SK-N-SH (cell line): ENCODE data around the gene OPCML. TPM values are rescaled to one million over a fixed set of nuclear protein-coding genes. Genes with fewer than 3 reads are reported as not detected.

Source experiments
- CTCF ChIA-PET: fragments of 300-600, 350-600 bp; formaldehyde crosslinking; extraction: SDS; loops from one replicate; lab custom pipeline; 2021; lab: Yijun Ruan, JAX
- POLR2A ChIA-PET: fragments of 350-600 bp; sonication (Branson Sonifier 250); formaldehyde crosslinking; extraction: SDS; loops from one replicate; lab custom pipeline; 2020; ENCODE audit warnings: antibody characterized with exemption, inconsistent platforms; lab: Yijun Ruan, JAX
- DNase-seq: peaks from one replicate; pipeline ENCODE4 v3.0.0; 2012
- H2AFZ ChIP-seq: fragments of 200-600 bp; sonication (generic); 2 replicates; pipeline ENCODE4 v1.8.1; 2016; ENCODE audit warnings: antibody characterized with exemption, mild to moderate bottlenecking, low read depth
- H3F3A ChIP-seq: fragments of 200-600 bp; sonication (generic); replicated peaks from 2 replicates; pipeline ENCODE3; 2016; ENCODE audit warnings: antibody characterized with exemption, mild to moderate bottlenecking; ENCODE audit not compliant: insufficient read depth
- H3K27ac ChIP-seq, 2 experiments: fragments of 200-500 bp in 1 of 2; fragments of 200-600 bp in 1 of 2; sonication (Bioruptor generic) in 1 of 2; sonication (generic), shearing (Covaris generic) in 1 of 2; 2 replicates each; pipeline versions ENCODE4 v1.5.1 to v1.6.1; 2014 to 2016; ENCODE audit warnings: low read depth in 2 of 2, inconsistent platforms in 1 of 2, low read length in 1 of 2, mild to moderate bottlenecking in 1 of 2, mixed read lengths in 1 of 2
- H3K27me3 ChIP-seq: fragments of 200-600 bp; sonication (generic), shearing (Covaris generic); 2 replicates; pipeline ENCODE4 v1.6.1; 2016; ENCODE audit warnings: mixed run types; ENCODE audit not compliant: insufficient read depth
- H3K36me3 ChIP-seq, 2 experiments: fragments of 200-500 bp in 1 of 2; fragments of 200-600 bp in 1 of 2; sonication (Bioruptor generic) in 1 of 2; sonication (generic) in 1 of 2; replicated peaks in 1 of 2; 2 replicates each; pipeline versions ENCODE3 to v1.5.1; 2014 to 2016; ENCODE audit warnings: low read length in 1 of 2, mild to moderate bottlenecking in 1 of 2; ENCODE audit not compliant: insufficient read depth in 2 of 2, control insufficient read depth in 1 of 2
- H3K4me1 ChIP-seq, 2 experiments: fragments of 200-500 bp in 1 of 2; fragments of 200-600 bp in 1 of 2; sonication (Bioruptor generic) in 1 of 2; sonication (generic), shearing (Covaris generic) in 1 of 2; 2 replicates each; pipeline versions ENCODE4 v1.5.1 to v1.6.1; 2014 to 2016; ENCODE audit warnings: low read depth in 1 of 2, low read length in 1 of 2, mixed run types in 1 of 2; ENCODE audit not compliant: insufficient read depth in 2 of 2, control insufficient read depth in 1 of 2
- H3K4me2 ChIP-seq: fragments of 200-600 bp; sonication (generic), shearing (Covaris generic); 2 replicates; pipeline ENCODE4 v1.6.1; 2017; ENCODE audit warnings: mixed run types
- H3K4me3 ChIP-seq, 2 experiments: fragments of 200-500 bp in 1 of 2; fragments of 200-600 bp in 1 of 2; sonication (Bioruptor generic) in 1 of 2; sonication (generic), shearing (Covaris generic) in 1 of 2; 2 replicates each; pipeline versions ENCODE4 v1.5.1 to v1.8.1; 2014 to 2016; ENCODE audit warnings: low read depth in 2 of 2, inconsistent platforms in 1 of 2, low read length in 1 of 2, mild to moderate bottlenecking in 1 of 2, mixed read lengths in 1 of 2, moderate library complexity in 1 of 2
- H3K79me2 ChIP-seq: fragments of 200-600 bp; sonication (generic); 2 replicates; pipeline ENCODE4 v1.8.1; 2017; ENCODE audit warnings: mild to moderate bottlenecking; ENCODE audit not compliant: insufficient read depth
- H3K9ac ChIP-seq: fragments of 200-600 bp; sonication (generic); 2 replicates; pipeline ENCODE4 v1.6.1; 2017; ENCODE audit warnings: mixed run types
- H3K9me2 ChIP-seq: fragments of 200-600 bp; sonication (generic); 2 replicates; pipeline ENCODE4 v1.6.1; 2017; ENCODE audit warnings: mixed run types
- H3K9me3 ChIP-seq: fragments of 200-600 bp; sonication (generic); 2 replicates; pipeline ENCODE4 v1.6.1; 2017; ENCODE audit warnings: mixed run types, mild to moderate bottlenecking, moderate library complexity
- H4K20me1 ChIP-seq: fragments of 200-600 bp; sonication (generic); 2 replicates; pipeline ENCODE4 v1.6.1; 2017; ENCODE audit warnings: mild to moderate bottlenecking, mixed run types; ENCODE audit not compliant: insufficient read depth
- ELF1 ChIP-seq: IDR thresholded peaks from 2 replicates; pipeline ENCODE4 v1.4.0; 2012
- EP300 ChIP-seq, 2 experiments: IDR thresholded peaks; 2 replicates each; pipeline versions ENCODE4 v1.4.0 to v1.6.1; 2012; ENCODE audit warnings: borderline replicate concordance in 1 of 2, low read depth in 1 of 2, low read length in 1 of 2
- EZH2phosphoT487 ChIP-seq: fragments of 200-600 bp; sonication (generic); IDR thresholded peaks from 2 replicates; pipeline ENCODE4 v1.6.1; 2017; ENCODE audit warnings: low read depth, mixed run types, mild to moderate bottlenecking, antibody characterized with exemption, moderate library complexity, borderline replicate concordance
- FOXM1 ChIP-seq: IDR thresholded peaks from 2 replicates; pipeline ENCODE4 v1.4.0; 2012; ENCODE audit warnings: low read depth, mild to moderate bottlenecking
- GABPA ChIP-seq: IDR thresholded peaks from 2 replicates; pipeline ENCODE4 v1.4.0; 2012; ENCODE audit warnings: low read depth, mild to moderate bottlenecking
- GATA2 ChIP-seq: sonication (generic); formaldehyde crosslinking; IDR thresholded peaks from 2 replicates; pipeline ENCODE4 v1.5.0; 2020; ENCODE audit warnings: mild to moderate bottlenecking, missing genetic modification reagents
- JUND ChIP-seq: IDR thresholded peaks from 2 replicates; pipeline ENCODE4 v1.4.0; 2012
- MXI1 ChIP-seq: IDR thresholded peaks from 2 replicates; pipeline ENCODE4 v1.6.1; 2012; ENCODE audit warnings: mild to moderate bottlenecking, low read depth, low read length, improper control_type of control experiment
- POLR2AphosphoS5 ChIP-seq: IDR thresholded peaks from 2 replicates; pipeline ENCODE4 v1.6.1; 2012; ENCODE audit warnings: low read depth, low read length
- RCOR1 ChIP-seq: fragments of 150-350 bp; IDR thresholded peaks from 2 replicates; pipeline ENCODE4 v1.6.1; 2017; ENCODE audit warnings: antibody characterized with exemption, low read length
- REST ChIP-seq: IDR thresholded peaks from 2 replicates; pipeline ENCODE4 v1.6.1; 2012; ENCODE audit warnings: mild to moderate bottlenecking, low read depth, low read length, moderate library complexity
- RFX5 ChIP-seq: IDR thresholded peaks from 2 replicates; pipeline ENCODE4 v1.6.1; 2012; ENCODE audit warnings: mild to moderate bottlenecking, improper control_type of control experiment, low read length
- RXRA ChIP-seq: IDR thresholded peaks from 2 replicates; pipeline ENCODE4 v1.4.0; 2012; ENCODE audit warnings: low read depth, mild to moderate bottlenecking, borderline replicate concordance
- SIN3A ChIP-seq: IDR thresholded peaks from 2 replicates; pipeline ENCODE4 v1.6.1; 2012; ENCODE audit warnings: low read depth, mild to moderate bottlenecking, low read length, moderate library complexity, borderline replicate concordance
- TAF1 ChIP-seq: IDR thresholded peaks from 2 replicates; pipeline ENCODE4 v1.6.1; 2012; ENCODE audit warnings: low read depth, mild to moderate bottlenecking, low read length, moderate library complexity, borderline replicate concordance
- TEAD4 ChIP-seq: IDR thresholded peaks from 2 replicates; pipeline ENCODE4 v1.4.0; 2012; ENCODE audit warnings: mild to moderate bottlenecking, borderline replicate concordance; ENCODE audit not compliant: insufficient read depth
- USF1 ChIP-seq: IDR thresholded peaks from 2 replicates; pipeline ENCODE4 v1.4.0; 2012; ENCODE audit warnings: low read depth, borderline replicate concordance
- ZBTB33 ChIP-seq: IDR thresholded peaks from 2 replicates; pipeline ENCODE4 v1.4.0; 2012; ENCODE audit warnings: low read depth, borderline replicate concordance
- WGBS: methylation state at CpG from one replicate; pipeline ENCODE4 v1.1.6; 2017; ENCODE audit warnings: low lambda C conversion rate; 5-methylcytosine and 5-hydroxymethylcytosine counted together
- polyA plus RNA-seq, 3 experiments: library from polyadenylated mRNA; depleted of rRNA; stranded (reverse); fragments of >200 nt; gene quantifications; 2 replicates each; pipeline ENCODE4 v1.2.3, GENCODE V29; 2012
- TF ChIP-seq, protein P1 (sequence below): fragments of 150-350 bp; IDR thresholded peaks from 2 replicates; pipeline ENCODE4 v1.6.1; 2016; ENCODE audit warnings: mild to moderate bottlenecking, low read depth, low read length

The OPCML gene
- polyA plus RNA-seq, 1 of the 3 experiments (the other 2 are of a cell fraction): not detected

- POLR2A ChIA-PET: no interaction called here
- Histone ChIP-seq H3K9ac (no peak overlapping the region), H3K4me1 (no peaks in the 10 kb centered on the region), H3K9me2 (no peaks in the 10 kb centered on the region), H3K36me3 (no peaks in the 10 kb centered on the region), H3K27ac (no peak overlapping the region), H3K9me3 (no peaks in the 10 kb centered on the region), H3K4me2 (no peak overlapping the region), H3F3A (no peaks in the 10 kb centered on the region), H4K20me1 (no peaks in the 10 kb centered on the region), H3K79me2 (no peaks in the 10 kb centered on the region), H3K4me3 (no peak overlapping the region), H2AFZ (no peak overlapping the region), H3K27me3 (no peaks in the 10 kb centered on the region)
- CTCF ChIA-PET: no interaction called here
- 25% methylated on average over 7 of the region's 7 CpGs for WGBS
- DNase-seq: no peak
- no peak for TF ChIP-seq JUND
- TF ChIP-seq USF1: no peak
- TF ChIP-seq ZBTB33: no peak
- no peak for TF ChIP-seq EZH2phosphoT487
- TF ChIP-seq GATA2 (CRISPR knock-in tag): no peak
- no peak for TF ChIP-seq FOXM1
- no peak for TF ChIP-seq REST
- no peak for TF ChIP-seq MXI1
- TF ChIP-seq SIN3A: no peak
- TF ChIP-seq ELF1: no peak
- no peak for TF ChIP-seq POLR2AphosphoS5
- no peak for TF ChIP-seq TAF1
- no peak for TF ChIP-seq RXRA
- TF ChIP-seq TEAD4: no peak
- TF ChIP-seq RFX5: no peak
- TF ChIP-seq, protein P1, sequence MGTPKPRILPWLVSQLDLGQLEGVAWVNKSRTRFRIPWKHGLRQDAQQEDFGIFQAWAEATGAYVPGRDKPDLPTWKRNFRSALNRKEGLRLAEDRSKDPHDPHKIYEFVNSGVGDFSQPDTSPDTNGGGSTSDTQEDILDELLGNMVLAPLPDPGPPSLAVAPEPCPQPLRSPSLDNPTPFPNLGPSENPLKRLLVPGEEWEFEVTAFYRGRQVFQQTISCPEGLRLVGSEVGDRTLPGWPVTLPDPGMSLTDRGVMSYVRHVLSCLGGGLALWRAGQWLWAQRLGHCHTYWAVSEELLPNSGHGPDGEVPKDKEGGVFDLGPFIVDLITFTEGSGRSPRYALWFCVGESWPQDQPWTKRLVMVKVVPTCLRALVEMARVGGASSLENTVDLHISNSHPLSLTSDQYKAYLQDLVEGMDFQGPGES: no peak
- no peak for TF ChIP-seq EP300 (IDR thresholded peaks at IDR 0.05; ENCODE audit: borderline replicate concordance in 1 of 2, low read depth in 1 of 2, low read length in 1 of 2)
- no peak for TF ChIP-seq RCOR1
- no peak for TF ChIP-seq GABPA
Observed at GRCh38 chr11:133072378-133072777, 459.9 kb downstream of the OPCML start.
